BJ (cell line): ENCODE results near the gene CNGA2. TPM values are rescaled to one million over a fixed set of nuclear protein-coding genes. Genes with fewer than 3 reads are reported as not detected.

Experiments
- CTCF ChIA-PET: fragments of 350-600 bp; formaldehyde crosslinking; extraction: SDS; loops from one replicate; lab custom pipeline; 2021; ENCODE audit warnings: antibody characterized with exemption, inconsistent platforms; lab: Yijun Ruan, JAX
- POLR2A ChIA-PET: fragments of 300-600 bp; sonication (Branson Sonifier 250); formaldehyde crosslinking; extraction: SDS; loops from one replicate; lab custom pipeline; 2021; ENCODE audit warnings: antibody characterized with exemption; lab: Charles Lee
- DNase-seq: peaks from one replicate; pipeline ENCODE4 v3.0.0-alpha.2; 2011; ENCODE audit warnings: low read depth
- H3K27me3 ChIP-seq: 2 replicates; pipeline ENCODE4 v1.6.0; 2011; ENCODE audit warnings: low read length; ENCODE audit not compliant: control insufficient read depth, insufficient read depth
- H3K36me3 ChIP-seq: 2 replicates; pipeline ENCODE4 v1.5.1; 2011; ENCODE audit warnings: low read length; ENCODE audit not compliant: control insufficient read depth, insufficient read depth
- H3K4me3 ChIP-seq: 2 replicates; pipeline ENCODE4 v1.5.1; 2011; ENCODE audit warnings: low read depth, mild to moderate bottlenecking, control low read depth, low read length
- CTCF ChIP-seq: IDR thresholded peaks from 2 replicates; pipeline ENCODE4 v1.5.1; 2011; ENCODE audit warnings: low read depth, mild to moderate bottlenecking, control low read depth, inconsistent platforms, low read length, moderate library complexity; ENCODE audit not compliant: insufficient read depth
- polyA plus RNA-seq: library from polyadenylated mRNA; depleted of rRNA; stranded (reverse); fragments of >200 nt; gene quantifications from 2 replicates; pipeline ENCODE4 v1.2.3, GENCODE V29; 2011

CNGA2 gene
- polyA plus RNA-seq, 1 experiment, result not detected

- no peak overlapping the region for H3K4me3 ChIP-seq
- no peaks in the 10 kb centered on the region for H3K36me3 ChIP-seq
- H3K27me3 ChIP-seq, result no peaks in the 10 kb centered on the region
- TF ChIP-seq CTCF, result no peak
- ChIA-PET CTCF (no interaction called here), POLR2A (no interaction called here)
- no peak for DNase-seq
These were observed 31.7 kb upstream of the CNGA2 start for GRCh38 chrX:151702741-151703340.

- Histone ChIP-seq H3K4me3 (no peak overlapping the region), H3K36me3 (no peaks in the 10 kb centered on the region), H3K27me3 (no peaks in the 10 kb centered on the region)
- ChIA-PET CTCF (no interaction called here), POLR2A (no interaction called here)
- no peak for DNase-seq
- TF ChIP-seq CTCF, result no peak
These were observed 31.1 kb upstream of the CNGA2 start for GRCh38 chrX:151703487-151703886.

- CTCF ChIA-PET, result no interaction called here
- H3K27me3 ChIP-seq, result no peaks in the 10 kb centered on the region
- H3K36me3 ChIP-seq, result no peaks in the 10 kb centered on the region
- POLR2A ChIA-PET, result no interaction called here
- no peak overlapping the region for H3K4me3 ChIP-seq
- no peak for DNase-seq
- TF ChIP-seq CTCF, result no peak
These were observed 30.4 kb upstream of the CNGA2 start for GRCh38 chrX:151704041-151704663.

GRCh38 chrX:151708821-151709220 lies 25.7 kb upstream of the CNGA2 start:
- ChIA-PET CTCF (no interaction called here), POLR2A (no interaction called here)
- Histone ChIP-seq H3K36me3 (no peaks in the 10 kb centered on the region), H3K27me3 (no peaks in the 10 kb centered on the region), H3K4me3 (no peak overlapping the region)
- no peak for DNase-seq
- TF ChIP-seq CTCF, result no peak

GRCh38 chrX:151710457-151710856 lies 24.1 kb upstream of the CNGA2 start:
- H3K27me3 ChIP-seq, result no peaks in the 10 kb centered on the region
- H3K36me3 ChIP-seq, result no peaks in the 10 kb centered on the region
- no peak for TF ChIP-seq CTCF
- CTCF ChIA-PET, result interaction anchor here (1.4 kb wide), 1 partner anchor 922 kb away, joined by 4 read pairs; no protein-coding TSS in a partner anchor
- no peak for DNase-seq
- no peak overlapping the region for H3K4me3 ChIP-seq
- POLR2A ChIA-PET, result no interaction called here
